Activated CD8-positive, alpha-beta T cell treated with anti-CD3 and anti-CD28 coated beads for 36 hours (primary cell): Measurements from ENCODE around the gene ADGRB3. TPM values are rescaled to one million over a fixed set of nuclear protein-coding genes. Genes with fewer than 3 reads are reported as not detected.

ENCODE experiments used
- ATAC-seq: fragments of 200-7000 bp; cut with Tn5 transposase; one replicate; pipeline ENCODE4 v1.10.0; 2021; ENCODE audit warnings: mild to moderate bottlenecking, moderate library complexity
- CTCF ChIA-PET: fragments of 350-600 bp; sonication (Branson Sonifier 250); formaldehyde crosslinking; loops from one replicate; lab custom pipeline; 2021; ENCODE audit warnings: antibody characterized with exemption; lab: Charles Lee
- POLR2A ChIA-PET: fragments of 350-600 bp; sonication (Branson Sonifier 250); formaldehyde crosslinking; loops from one replicate; lab custom pipeline; 2021; ENCODE audit warnings: antibody characterized with exemption; lab: Charles Lee
- DNase-seq: peaks from one replicate; pipeline ENCODE4 v3.0.0-alpha.2; 2020
- H3K27ac Mint-ChIP-seq: one replicate; pipeline ENCODE4 v1.8.0; 2021; ENCODE audit warnings: mild to moderate bottlenecking, mixed read lengths
- H3K27me3 Mint-ChIP-seq: one replicate; pipeline ENCODE4 v1.8.0; 2021; ENCODE audit warnings: mixed read lengths
- H3K36me3 Mint-ChIP-seq: one replicate; pipeline ENCODE4 v1.8.0; 2021; ENCODE audit warnings: low read depth, mixed read lengths
- H3K4me1 Mint-ChIP-seq: one replicate; pipeline ENCODE4 v1.8.0; 2021; ENCODE audit warnings: low read depth, mixed read lengths
- H3K4me3 Mint-ChIP-seq: one replicate; pipeline ENCODE4 v1.8.0; 2021; ENCODE audit warnings: mild to moderate bottlenecking, moderate library complexity, mixed read lengths
- H3K9me3 Mint-ChIP-seq: one replicate; pipeline ENCODE4 v1.8.0; 2021; ENCODE audit warnings: mixed read lengths
- intact Hi-C: fragments of 100-400 bp; cut with micrococcal nuclease; formaldehyde crosslinking; loops from one replicate; pipeline ENCODE4 v1.10.0; 2022
- total RNA-seq, 2 experiments: library from RNA; stranded (reverse); gene quantifications; one replicate each; pipeline ENCODE4 v1.2.3, GENCODE V29; 2021
- TF ChIP-seq, protein P1 (sequence below): fragments of 200-600 bp; IDR thresholded peaks from one replicate; pipeline ENCODE4 v1.8.0; 2022; ENCODE audit warnings: antibody characterized with exemption, mild to moderate bottlenecking

ADGRB3 gene
- total RNA-seq, 2 experiments from 2014 or later = not detected

DNA sequence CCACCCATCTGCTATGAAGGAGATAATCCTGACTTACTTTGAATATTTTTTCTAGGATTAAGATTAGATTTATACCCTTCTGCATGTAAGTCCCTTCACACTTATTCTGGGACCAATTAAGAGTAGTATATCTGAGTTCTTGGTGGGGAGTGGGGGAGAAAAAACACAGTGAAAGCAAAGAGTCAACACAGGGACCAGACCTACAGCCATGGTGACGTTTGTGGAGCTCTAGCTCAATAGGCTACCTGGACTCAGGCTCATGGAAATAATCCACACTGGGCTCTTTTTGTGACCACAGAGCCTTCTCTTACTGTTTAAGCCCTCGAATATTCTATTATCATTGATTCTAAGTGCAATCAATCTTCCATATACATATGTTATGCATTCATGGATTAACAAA, 670.4 kb downstream of the ADGRB3 start:
- no peak for DNase-seq
- H3K27me3 Mint-ChIP-seq = no peaks in the 10 kb centered on the region
- ChIA-PET CTCF (no interaction called here), POLR2A (no interaction called here)
- intact Hi-C loops = no loop called here
- H3K36me3 Mint-ChIP-seq = no peaks in the 10 kb centered on the region
- no peak overlapping the region for H3K4me3 Mint-ChIP-seq
- TF ChIP-seq, protein P1, sequence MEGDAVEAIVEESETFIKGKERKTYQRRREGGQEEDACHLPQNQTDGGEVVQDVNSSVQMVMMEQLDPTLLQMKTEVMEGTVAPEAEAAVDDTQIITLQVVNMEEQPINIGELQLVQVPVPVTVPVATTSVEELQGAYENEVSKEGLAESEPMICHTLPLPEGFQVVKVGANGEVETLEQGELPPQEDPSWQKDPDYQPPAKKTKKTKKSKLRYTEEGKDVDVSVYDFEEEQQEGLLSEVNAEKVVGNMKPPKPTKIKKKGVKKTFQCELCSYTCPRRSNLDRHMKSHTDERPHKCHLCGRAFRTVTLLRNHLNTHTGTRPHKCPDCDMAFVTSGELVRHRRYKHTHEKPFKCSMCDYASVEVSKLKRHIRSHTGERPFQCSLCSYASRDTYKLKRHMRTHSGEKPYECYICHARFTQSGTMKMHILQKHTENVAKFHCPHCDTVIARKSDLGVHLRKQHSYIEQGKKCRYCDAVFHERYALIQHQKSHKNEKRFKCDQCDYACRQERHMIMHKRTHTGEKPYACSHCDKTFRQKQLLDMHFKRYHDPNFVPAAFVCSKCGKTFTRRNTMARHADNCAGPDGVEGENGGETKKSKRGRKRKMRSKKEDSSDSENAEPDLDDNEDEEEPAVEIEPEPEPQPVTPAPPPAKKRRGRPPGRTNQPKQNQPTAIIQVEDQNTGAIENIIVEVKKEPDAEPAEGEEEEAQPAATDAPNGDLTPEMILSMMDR = no peak
- H3K4me1 Mint-ChIP-seq = no peaks in the 10 kb centered on the region
- H3K9me3 Mint-ChIP-seq = no peaks in the 10 kb centered on the region
- ATAC-seq = no peak
- no peak overlapping the region for H3K27ac Mint-ChIP-seq

DNA sequence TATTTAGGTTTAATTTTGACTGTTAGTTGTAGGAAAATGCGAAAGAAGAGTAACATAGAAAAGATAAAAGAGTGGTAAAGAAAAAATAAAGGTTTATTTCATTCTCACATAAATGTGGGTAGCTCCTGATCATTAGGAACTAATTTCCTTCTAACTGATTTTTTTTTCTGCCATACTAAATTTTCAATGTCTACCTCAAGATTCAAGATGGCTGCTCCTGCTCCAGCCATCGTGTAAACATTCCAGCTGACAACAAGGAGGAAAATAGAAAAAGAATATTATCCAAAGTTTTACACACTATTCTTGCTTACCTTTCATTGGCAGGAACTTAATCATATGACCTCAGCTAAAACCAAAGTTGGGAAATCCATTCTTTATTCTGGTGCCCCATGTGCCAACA, 673.5 kb downstream of the ADGRB3 start:
- Mint-ChIP-seq H3K4me1 (no peaks in the 10 kb centered on the region), H3K36me3 (no peaks in the 10 kb centered on the region), H3K27me3 (no peaks in the 10 kb centered on the region), H3K27ac (no peak overlapping the region), H3K9me3 (no peaks in the 10 kb centered on the region), H3K4me3 (no peak overlapping the region)
- TF ChIP-seq, protein P1 = no peak
- DNase-seq = no peak
- ChIA-PET CTCF (no interaction called here), POLR2A (no interaction called here)
- intact Hi-C loops = no loop called here
- ATAC-seq = no peak

DNA sequence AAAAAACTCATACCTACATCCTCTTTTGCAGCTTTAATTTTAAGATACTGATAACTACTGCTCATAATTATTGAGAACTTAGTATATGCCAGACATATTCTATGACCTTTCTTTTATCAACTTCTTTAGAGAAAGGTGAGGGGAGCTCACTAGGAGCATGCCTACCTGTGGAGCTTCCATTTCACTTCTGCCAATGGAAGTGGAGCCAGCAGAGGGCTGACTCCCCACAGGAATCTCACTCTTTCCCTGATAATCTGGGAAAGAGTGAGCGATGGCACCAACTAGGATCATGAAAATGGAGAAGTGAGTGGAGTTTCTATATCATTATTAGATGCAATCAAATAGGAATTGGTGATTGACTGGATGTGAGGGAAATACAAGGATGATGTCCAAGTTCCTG, 676.8 kb downstream of the ADGRB3 start:
- CTCF ChIA-PET = no interaction called here
- Mint-ChIP-seq H3K4me3 (no peak overlapping the region), H3K4me1 (no peaks in the 10 kb centered on the region), H3K36me3 (no peaks in the 10 kb centered on the region), H3K27me3 (no peaks in the 10 kb centered on the region), H3K9me3 (no peaks in the 10 kb centered on the region), H3K27ac (no peak overlapping the region)
- POLR2A ChIA-PET = no interaction called here
- ATAC-seq (no peak), DNase-seq (no peak)
- intact Hi-C loops = no loop called here
- TF ChIP-seq, protein P1 = no peak

DNA sequence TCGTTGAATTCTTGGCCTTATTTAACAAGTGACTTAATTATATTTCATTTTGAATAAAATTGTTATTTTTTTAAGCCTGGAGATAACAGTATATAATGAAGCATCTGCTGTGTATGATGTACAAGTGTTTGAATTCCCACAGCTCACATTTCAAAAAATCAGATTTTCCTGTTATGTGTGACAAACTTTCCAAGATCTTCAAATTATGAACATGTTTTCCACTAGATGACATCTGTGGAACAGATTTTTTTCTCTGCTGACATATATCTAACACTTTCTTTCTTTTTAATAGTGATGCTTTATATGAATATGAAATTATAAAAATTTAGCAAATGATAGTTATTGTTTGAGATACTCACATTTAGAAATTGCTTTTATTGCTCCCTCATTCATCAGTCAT, 678.9 kb downstream of the ADGRB3 start:
- ChIA-PET CTCF (no interaction called here), POLR2A (no interaction called here)
- Mint-ChIP-seq H3K36me3 (no peaks in the 10 kb centered on the region), H3K4me3 (no peak overlapping the region), H3K4me1 (no peaks in the 10 kb centered on the region), H3K27ac (no peak overlapping the region), H3K9me3 (no peaks in the 10 kb centered on the region), H3K27me3 (no peaks in the 10 kb centered on the region)
- ATAC-seq (no peak), DNase-seq (no peak)
- intact Hi-C loops = no loop called here
- TF ChIP-seq, protein P1 = no peak

DNA sequence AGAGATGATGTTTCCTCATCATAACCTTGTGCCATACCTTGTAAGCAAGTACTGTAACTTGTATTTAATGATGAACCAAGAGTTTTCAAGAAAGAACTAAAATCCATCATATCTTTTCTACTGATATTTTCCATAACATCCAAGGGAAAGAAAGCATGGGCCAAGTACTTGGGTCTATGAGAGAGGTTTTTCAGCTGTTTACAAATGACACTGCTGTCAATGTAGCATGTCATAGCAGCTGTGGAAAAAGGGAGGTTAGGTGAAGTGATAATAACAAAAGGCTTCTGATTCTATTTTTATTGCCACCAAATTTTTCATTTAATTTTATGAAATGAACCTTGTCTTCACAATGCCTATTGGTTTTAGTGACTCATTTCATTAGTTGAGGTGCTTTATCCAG, 679.4 kb downstream of the ADGRB3 start:
- TF ChIP-seq, protein P1 = no peak
- Mint-ChIP-seq H3K27me3 (no peaks in the 10 kb centered on the region), H3K27ac (no peak overlapping the region), H3K36me3 (no peaks in the 10 kb centered on the region), H3K9me3 (no peaks in the 10 kb centered on the region), H3K4me3 (no peak overlapping the region), H3K4me1 (no peaks in the 10 kb centered on the region)
- ATAC-seq = no peak
- intact Hi-C loops = no loop called here
- no peak for DNase-seq
- ChIA-PET POLR2A (no interaction called here), CTCF (no interaction called here)
